Measurements from ENCODE around the gene NR2E1. TPM values are rescaled to one million over a fixed set of nuclear protein-coding genes. Genes with fewer than 3 reads are reported as not detected.
A peak's percentile ranks its signal among the peaks of the same experiment; 100 is the strongest.

Gene NR2E1
- total RNA-seq, 6 experiments from 2014 or later, result not detected

GRCh38 chr6:108118810-108119768, 46.7 kb upstream of the NR2E1 start:
- Histone ChIP-seq H3K9me3 (no peaks in the 10 kb centered on the region), H3K27ac (no peak overlapping the region), H3K27me3 (peaks cover 13 to 24% of the 10 kb centered on the region in 2 donors), H3K36me3 (no peaks in the 10 kb centered on the region), H3K4me1 (peaks cover 0 to 39% (median 4%) of the 10 kb centered on the region in 4 donors), H3K4me3 (peak overlapping the region in 2 of 3 donors; percentile 6 to 57)
- TF ChIP-seq CTCF (IDR thresholded peaks at IDR 0.05) (no peak), POLR2A (IDR thresholded peaks at IDR 0.05) (no peak)
- intact Hi-C loops (cut with DNase I), result loop anchor here in 1 of 2 donors (10.0 kb wide), 1 partner anchor 386 kb away; no protein-coding TSS in a partner anchor
- DNase-seq, result no peak
- ATAC-seq, result no peak
- 4% methylated on average over 58 of the region's 67 CpGs for WGBS (ENCODE audit: insufficient coverage, low coverage, low lambda C conversion rate, missing lambda C conversion rate)

- Histone ChIP-seq H3K4me3 (no peak overlapping the region), H3K36me3 (no peaks in the 10 kb centered on the region), H3K4me1 (peaks cover 0 to 34% (median 4%) of the 10 kb centered on the region in 4 donors), H3K27me3 (peaks cover 13 to 24% of the 10 kb centered on the region in 2 donors), H3K27ac (no peak overlapping the region), H3K9me3 (no peaks in the 10 kb centered on the region)
- DNase-seq (no peak), ATAC-seq (no peak)
- intact Hi-C loops (cut with DNase I), result loop anchor here in 1 of 2 donors (10.0 kb wide), 1 partner anchor 385 kb away; no protein-coding TSS in a partner anchor
- 47% methylated on average over 12 of the region's 24 CpGs for whole genome bisulfite sequencing (ENCODE audit: insufficient coverage, low coverage, low lambda C conversion rate, missing lambda C conversion rate)
- TF ChIP-seq CTCF (IDR thresholded peaks at IDR 0.05) (no peak), POLR2A (IDR thresholded peaks at IDR 0.05) (no peak)
Observed at GRCh38 chr6:108119769-108120141, 46.1 kb upstream of the NR2E1 start.

GRCh38 chr6:108120311-108120710, 45.5 kb upstream of the NR2E1 start:
- no peak for DNase-seq
- H3K27me3 ChIP-seq, result peaks cover 13 to 24% of the 10 kb centered on the region in 2 donors

GRCh38 chr6:108121612-108122011, 44.2 kb upstream of the NR2E1 start:
- DNase-seq (no peak), ATAC-seq (no peak)
- 36% methylated on average over 10 of the region's 10 CpGs for WGBS (ENCODE audit: insufficient coverage, low coverage, low lambda C conversion rate, missing lambda C conversion rate)
- Histone ChIP-seq H3K9me3 (no peaks in the 10 kb centered on the region), H3K27me3 (peaks cover 9 to 24% of the 10 kb centered on the region in 2 donors), H3K36me3 (no peaks in the 10 kb centered on the region), H3K4me1 (peaks cover 0 to 25% (median 4%) of the 10 kb centered on the region in 4 donors), H3K27ac (no peak overlapping the region), H3K4me3 (no peak overlapping the region)
- TF ChIP-seq CTCF (IDR thresholded peaks at IDR 0.05) (no peak), POLR2A (IDR thresholded peaks at IDR 0.05) (no peak)
- intact Hi-C loops (cut with DNase I), result no loop called here

More at GRCh38 chr6:108120311-108120710, 45.5 kb upstream of the NR2E1 start:
- intact Hi-C loops (cut with DNase I), result no loop called here
- Histone ChIP-seq H3K36me3 (no peaks in the 10 kb centered on the region), H3K4me1 (peaks cover 0 to 28% (median 4%) of the 10 kb centered on the region in 4 donors), H3K9me3 (no peaks in the 10 kb centered on the region), H3K4me3 (no peak overlapping the region), H3K27ac (no peak overlapping the region)
- WGBS (ENCODE audit: insufficient coverage, low coverage, low lambda C conversion rate, missing lambda C conversion rate), result 63% methylated on average over 11 of the region's 12 CpGs
- TF ChIP-seq POLR2A (IDR thresholded peaks at IDR 0.05), result no peak
- TF ChIP-seq CTCF (IDR thresholded peaks at IDR 0.05), result no peak
- no peak for ATAC-seq
